CD4-positive, CD25-positive, alpha-beta regulatory T cell (primary cell): ENCODE results near the gene GRK7. TPM values are rescaled to one million over a fixed set of nuclear protein-coding genes. Genes with fewer than 3 reads are reported as not detected.
"Not testable (repeated sequence)": the region's sequence is repeated elsewhere in the genome, so short reads cannot be mapped to it uniquely, and the experiment has no call there.

Experiments used
- ATAC-seq, 2 donors: fragments of 150-1000 bp; cut with Tn5 transposase; one replicate each; pipeline ENCODE4 v1.10.0; 2021; ENCODE audit warnings: low read depth in 2 of 2, moderate number of reproducible peaks in 2 of 2, moderate library complexity in 1 of 2
- DNase-seq, 3 donors: peaks; one replicate each; pipeline versions ENCODE4 v3.0.0 to v3.0.0-alpha.2; 2012 to 2022; ENCODE audit warnings: mixed read lengths in 1 of 3
- H3K27ac ChIP-seq: one replicate; pipeline ENCODE4 v1.7.0; 2013; ENCODE audit warnings: mild to moderate bottlenecking, low read length; ENCODE audit not compliant: insufficient read depth, poor library complexity, severe bottlenecking
- H3K27me3 ChIP-seq: one replicate; pipeline ENCODE4 v1.7.0; 2013; ENCODE audit warnings: low read length; ENCODE audit not compliant: control insufficient read depth, insufficient read depth
- H3K36me3 ChIP-seq: one replicate; pipeline ENCODE4 v1.7.0; 2013; ENCODE audit warnings: mild to moderate bottlenecking, low read length, moderate library complexity; ENCODE audit not compliant: control insufficient read depth, insufficient read depth
- H3K4me1 ChIP-seq: 2 replicates; pipeline ENCODE4 v1.7.0; 2013; ENCODE audit warnings: mild to moderate bottlenecking, low read length; ENCODE audit not compliant: insufficient read depth, control insufficient read depth, poor library complexity, severe bottlenecking
- H3K4me3 ChIP-seq: one replicate; pipeline ENCODE4 v1.7.0; 2013; ENCODE audit warnings: low read depth, mild to moderate bottlenecking, low read length, moderate library complexity
- H3K9me3 ChIP-seq, 2 experiments: 1 replicate in 1 of 2; 2 replicates in 1 of 2; pipeline ENCODE4 v1.7.0; 2013; ENCODE audit warnings: low read length in 2 of 2, mild to moderate bottlenecking in 1 of 2, moderate library complexity in 1 of 2; ENCODE audit not compliant: control insufficient read depth in 2 of 2
- H3K27ac Mint-ChIP-seq, 3 donors: one replicate each; pipeline ENCODE4 v1.8.0; 2020 to 2022; ENCODE audit warnings: mild to moderate bottlenecking in 3 of 3, mixed read lengths in 3 of 3, moderate library complexity in 2 of 3
- H3K27me3 Mint-ChIP-seq: one replicate; pipeline ENCODE4 v1.8.0; 2022; ENCODE audit warnings: mild to moderate bottlenecking, mixed read lengths
- H3K36me3 Mint-ChIP-seq: one replicate; pipeline ENCODE4 v1.8.0; 2020; ENCODE audit warnings: mixed read lengths
- H3K4me1 Mint-ChIP-seq, 4 donors: one replicate each; pipeline ENCODE4 v1.8.0; 2020 to 2022; ENCODE audit warnings: mixed read lengths in 4 of 4, mild to moderate bottlenecking in 1 of 4
- H3K4me3 Mint-ChIP-seq, 4 donors: one replicate each; pipeline ENCODE4 v1.8.0; 2020 to 2022; ENCODE audit warnings: mild to moderate bottlenecking in 4 of 4, mixed read lengths in 4 of 4, moderate library complexity in 3 of 4
- H3K9me3 Mint-ChIP-seq, 7 donors: one replicate each; pipeline ENCODE4 v1.8.0; 2020 to 2022; ENCODE audit warnings: mixed read lengths in 7 of 7, mild to moderate bottlenecking in 3 of 7, moderate library complexity in 2 of 7
- polyA plus RNA-seq, 4 donors: library from polyadenylated mRNA; unstranded; fragments of 300-500 nt; fragmentation: Illumina TruSeq; gene quantifications; one replicate each; pipeline ENCODE4 v1.2.3, GENCODE V29; 2021
- total RNA-seq: library from RNA; stranded (reverse); gene quantifications from one replicate; pipeline ENCODE4 v1.2.3, GENCODE V29; 2022

GRK7 gene
- total and polyA plus RNA-seq, 5 donors from 2014 or later, result 0.05 TPM; not detected in 4

DNA sequence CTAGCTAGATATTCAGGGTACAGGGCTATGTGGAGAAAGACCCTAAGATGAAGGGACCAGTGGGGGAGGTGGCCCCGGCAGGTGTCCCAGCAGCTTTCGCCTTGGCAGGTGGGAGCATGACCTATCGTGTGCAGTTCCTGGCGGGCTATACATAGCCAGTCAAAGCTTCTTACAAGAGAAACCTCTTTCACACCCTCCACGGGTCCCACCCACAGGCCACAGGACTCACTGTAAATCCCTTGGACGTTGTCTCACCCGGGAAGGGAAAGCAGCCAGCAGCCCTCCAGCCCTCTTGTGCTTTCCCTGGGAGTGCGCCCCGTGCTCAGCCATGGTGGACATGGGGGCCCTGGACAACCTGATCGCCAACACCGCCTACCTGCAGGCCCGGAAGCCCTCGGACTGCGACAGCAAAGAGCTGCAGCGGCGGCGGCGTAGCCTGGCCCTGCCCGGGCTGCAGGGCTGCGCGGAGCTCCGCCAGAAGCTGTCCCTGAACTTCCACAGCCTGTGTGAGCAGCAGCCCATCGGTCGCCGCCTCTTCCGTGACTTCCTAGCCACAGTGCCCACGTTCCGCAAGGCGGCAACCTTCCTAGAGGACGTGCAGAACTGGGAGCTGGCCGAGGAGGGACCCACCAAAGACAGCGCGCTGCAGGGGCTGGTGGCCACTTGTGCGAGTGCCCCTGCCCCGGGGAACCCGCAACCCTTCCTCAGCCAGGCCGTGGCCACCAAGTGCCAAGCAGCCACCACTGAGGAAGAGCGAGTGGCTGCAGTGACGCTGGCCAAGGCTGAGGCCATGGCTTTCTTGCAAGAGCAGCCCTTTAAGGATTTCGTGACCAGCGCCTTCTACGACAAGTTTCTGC lies 15.0 kb downstream of the GRK7 start:
- Histone ChIP-seq H3K4me1 (no peaks in the 10 kb centered on the region), H3K9me3 (no peaks in the 10 kb centered on the region), H3K27ac (no peak overlapping the region), H3K4me3 (no peak overlapping the region), H3K27me3 (peaks cover 3% of the 10 kb centered on the region), H3K36me3 (no peaks in the 10 kb centered on the region)
- peaks cover 10% of the 10 kb centered on the region for H3K27me3 Mint-ChIP-seq
- no peaks in the 10 kb centered on the region for H3K4me1 Mint-ChIP-seq
- H3K36me3 Mint-ChIP-seq, result peaks cover 8% of the 10 kb centered on the region
- H3K4me3 Mint-ChIP-seq, result no peak overlapping the region
- H3K27ac Mint-ChIP-seq, result no peak overlapping the region
- DNase-seq (no peak), ATAC-seq (no peak)
- H3K9me3 Mint-ChIP-seq, result peaks cover 0 to 3% (median 0%) of the 10 kb centered on the region in 7 donors

DNA sequence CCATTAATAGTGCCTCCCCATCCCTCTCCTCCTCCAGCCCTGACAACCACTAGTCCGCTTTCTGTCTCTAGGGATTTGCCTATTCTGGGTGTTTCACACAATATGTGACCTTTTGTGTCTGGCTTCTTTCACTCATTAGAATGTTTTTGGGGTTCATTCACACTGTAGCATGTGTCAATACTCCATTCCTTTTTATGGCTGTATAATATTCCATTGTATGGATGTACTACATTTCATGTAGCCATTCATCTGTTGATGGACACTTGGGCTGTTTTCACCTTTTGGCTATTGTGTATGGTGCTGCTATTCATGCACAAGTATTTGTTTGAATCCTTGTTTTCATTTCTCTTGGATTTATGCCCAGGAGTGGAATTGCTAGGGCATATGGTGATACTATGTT lies 16.5 kb downstream of the GRK7 start:
- no peaks in the 10 kb centered on the region for H3K4me1 Mint-ChIP-seq
- H3K27ac ChIP-seq, result no peak overlapping the region
- peaks cover 11% of the 10 kb centered on the region for H3K27me3 Mint-ChIP-seq
- H3K27me3 ChIP-seq, result peaks cover 3% of the 10 kb centered on the region
- no peaks in the 10 kb centered on the region for H3K9me3 ChIP-seq
- no peak overlapping the region for H3K27ac Mint-ChIP-seq
- H3K4me3 Mint-ChIP-seq, result no peak overlapping the region
- DNase-seq, result no peak
- no peak for ATAC-seq
- H3K36me3 ChIP-seq, result no peaks in the 10 kb centered on the region
- peaks cover 0 to 5% (median 0%) of the 10 kb centered on the region in 7 donors for H3K9me3 Mint-ChIP-seq
- H3K4me3 ChIP-seq, result no peak overlapping the region
- no peaks in the 10 kb centered on the region for H3K4me1 ChIP-seq
- peaks cover 13% of the 10 kb centered on the region for H3K36me3 Mint-ChIP-seq

DNA sequence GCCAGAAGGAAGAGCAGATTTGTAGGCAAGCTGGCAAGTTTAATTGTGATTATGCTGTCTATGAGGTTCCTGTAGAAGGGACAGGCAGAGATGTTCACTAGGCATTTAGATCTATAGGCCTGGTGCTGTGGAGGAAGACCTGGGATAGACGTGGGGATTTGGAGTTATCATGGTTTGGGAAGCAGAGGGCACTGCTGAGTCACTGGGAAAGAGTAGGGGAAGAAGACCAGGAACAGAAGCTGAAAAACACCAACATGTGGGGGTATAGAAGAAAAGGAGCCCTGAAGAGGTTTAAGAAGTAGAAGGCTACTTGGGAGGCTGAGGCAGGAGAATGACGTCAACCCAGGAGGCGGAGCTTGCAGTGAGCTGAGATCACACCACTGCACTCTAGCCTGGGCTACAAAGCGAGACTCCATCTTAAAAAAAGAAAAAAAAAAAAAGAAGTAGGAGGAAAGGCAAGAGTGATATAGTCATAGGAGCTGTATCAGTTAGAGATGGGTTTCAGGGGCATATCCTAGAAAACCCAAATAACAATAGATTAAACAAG lies 19.3 kb downstream of the GRK7 start:
- H3K4me3 ChIP-seq, result no peak overlapping the region
- peaks cover 0 to 3% (median 0%) of the 10 kb centered on the region in 7 donors for H3K9me3 Mint-ChIP-seq
- no peak overlapping the region for H3K27ac Mint-ChIP-seq
- ATAC-seq (no peak), DNase-seq (no peak)
- no peaks in the 10 kb centered on the region for H3K36me3 ChIP-seq
- H3K9me3 ChIP-seq, result no peaks in the 10 kb centered on the region
- H3K27me3 ChIP-seq, result peaks cover 3% of the 10 kb centered on the region
- H3K4me1 ChIP-seq, result no peaks in the 10 kb centered on the region
- H3K27me3 Mint-ChIP-seq, result peaks cover 11% of the 10 kb centered on the region
- H3K4me1 Mint-ChIP-seq, result no peaks in the 10 kb centered on the region
- no peak overlapping the region for H3K27ac ChIP-seq
- H3K36me3 Mint-ChIP-seq, result peaks cover 10% of the 10 kb centered on the region
- no peak overlapping the region for H3K4me3 Mint-ChIP-seq

DNA sequence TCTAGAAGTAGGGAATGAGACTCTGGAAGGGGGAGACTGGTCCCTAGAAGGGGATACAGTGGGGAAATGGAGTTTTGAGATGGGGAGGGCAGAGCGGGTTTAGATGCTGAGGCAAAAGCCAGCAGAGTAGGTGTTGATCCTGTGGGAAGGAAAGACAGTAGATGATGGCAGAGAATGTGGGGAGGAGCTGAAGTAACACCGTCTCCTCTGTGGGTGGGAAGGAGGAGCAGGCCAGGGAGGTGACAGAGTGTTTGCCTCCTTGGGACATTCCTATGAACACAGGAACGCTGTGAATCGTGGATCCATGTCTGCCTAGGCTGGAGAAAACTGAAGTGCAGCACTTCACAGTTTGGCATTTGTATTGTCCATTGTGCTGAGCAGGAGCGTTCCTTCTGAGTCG lies 20.4 kb downstream of the GRK7 start:
- Histone ChIP-seq H3K36me3 (no peaks in the 10 kb centered on the region), H3K27ac (no peak overlapping the region), H3K4me1 (no peaks in the 10 kb centered on the region), H3K27me3 (peaks cover 3% of the 10 kb centered on the region), H3K9me3 (no peaks in the 10 kb centered on the region), H3K4me3 (no peak overlapping the region)
- Mint-ChIP-seq H3K36me3 (peaks cover 10% of the 10 kb centered on the region), H3K9me3 (peaks cover 0 to 3% (median 0%) of the 10 kb centered on the region in 7 donors), H3K4me3 (no peak overlapping the region), H3K27ac (no peak overlapping the region), H3K27me3 (peaks cover 11% of the 10 kb centered on the region), H3K4me1 (no peaks in the 10 kb centered on the region)
- no peak for DNase-seq
- ATAC-seq, result no peak

DNA sequence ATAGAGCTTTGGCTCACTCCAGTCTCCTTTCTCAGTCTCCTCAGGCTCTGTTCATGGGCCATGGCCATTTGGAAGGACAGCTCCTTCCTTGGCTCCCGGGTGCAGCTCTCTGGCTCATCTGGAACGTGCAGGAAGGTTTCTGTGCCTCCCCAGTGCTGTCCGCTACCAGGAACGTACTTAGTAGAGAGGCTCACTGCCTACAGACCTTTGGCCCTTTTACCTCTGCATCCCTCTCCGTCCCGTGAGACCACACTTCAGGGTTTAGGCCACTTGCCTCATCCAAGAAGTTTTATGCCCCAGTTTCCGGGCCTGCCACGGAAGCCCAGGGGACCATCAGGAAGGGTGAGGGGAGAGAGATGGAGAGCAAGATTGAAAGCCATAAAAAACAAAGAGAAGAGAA lies 20.9 kb downstream of the GRK7 start:
- Mint-ChIP-seq H3K4me3 (no peak overlapping the region), H3K4me1 (no peaks in the 10 kb centered on the region), H3K27me3 (peaks cover 11% of the 10 kb centered on the region), H3K9me3 (peaks cover 0 to 3% (median 0%) of the 10 kb centered on the region in 7 donors), H3K36me3 (peaks cover 10% of the 10 kb centered on the region), H3K27ac (no peak overlapping the region)
- Histone ChIP-seq H3K4me3 (no peak overlapping the region), H3K27me3 (peaks cover 3% of the 10 kb centered on the region), H3K4me1 (no peaks in the 10 kb centered on the region), H3K9me3 (no peaks in the 10 kb centered on the region), H3K27ac (no peak overlapping the region), H3K36me3 (no peaks in the 10 kb centered on the region)
- ATAC-seq (no peak), DNase-seq (no peak)

GRCh38 chr3:141784531-141784930 lies 21.3 kb downstream of the GRK7 start:
- H3K4me1 ChIP-seq, result no peaks in the 10 kb centered on the region
- H3K4me3 ChIP-seq, result no peak overlapping the region
- Mint-ChIP-seq H3K9me3 (peaks cover 0 to 3% (median 0%) of the 10 kb centered on the region in 7 donors), H3K4me1 (no peaks in the 10 kb centered on the region), H3K27ac (no peak overlapping the region), H3K36me3 (peaks cover 9% of the 10 kb centered on the region), H3K27me3 (peaks cover 9% of the 10 kb centered on the region), H3K4me3 (no peak overlapping the region)
- no peak for ATAC-seq
- H3K27ac ChIP-seq, result no peak overlapping the region
- no peak for DNase-seq
- no peaks in the 10 kb centered on the region for H3K36me3 ChIP-seq
- peaks cover 3% of the 10 kb centered on the region for H3K27me3 ChIP-seq
- no peaks in the 10 kb centered on the region for H3K9me3 ChIP-seq

- H3K9me3 Mint-ChIP-seq, result peaks cover 0 to 2% (median 0%) of the 10 kb centered on the region in 7 donors
- no peak overlapping the region for H3K4me3 ChIP-seq
- H3K27me3 ChIP-seq, result no peaks in the 10 kb centered on the region
- H3K4me1 ChIP-seq, result no peaks in the 10 kb centered on the region
- peaks cover 2% of the 10 kb centered on the region for H3K27me3 Mint-ChIP-seq
- H3K27ac ChIP-seq, result no peak overlapping the region
- peak overlapping the region in 1 of 3 donors; percentile 50 for H3K27ac Mint-ChIP-seq
- peaks cover 4% of the 10 kb centered on the region for H3K36me3 Mint-ChIP-seq
- DNase-seq, result no peak
- no peak overlapping the region for H3K4me3 Mint-ChIP-seq
- no peaks in the 10 kb centered on the region for H3K36me3 ChIP-seq
- H3K4me1 Mint-ChIP-seq, result peaks cover 0 to 3% (median under 1%) of the 10 kb centered on the region in 4 donors
- H3K9me3 ChIP-seq, result no peaks in the 10 kb centered on the region
- ATAC-seq, result no peak
Observed at GRCh38 chr3:141788149-141788548, 24.9 kb downstream of the GRK7 start.

GRCh38 chr3:141788750-141789149 lies 25.5 kb downstream of the GRK7 start:
- H3K27me3 Mint-ChIP-seq, H3K36me3 ChIP-seq, H3K9me3 ChIP-seq, H3K4me1 Mint-ChIP-seq, H3K27me3 ChIP-seq, H3K36me3 Mint-ChIP-seq, H3K4me3 Mint-ChIP-seq, ATAC-seq, DNase-seq, H3K27ac ChIP-seq, H3K4me3 ChIP-seq, H3K9me3 Mint-ChIP-seq, H3K4me1 ChIP-seq: not testable (repeated sequence)
- peak overlapping the region in 1 of 3 donors; percentile 50 for H3K27ac Mint-ChIP-seq
